ENCODE measurements around the gene APCDD1L. TPM values are rescaled to one million over a fixed set of nuclear protein-coding genes. Genes with fewer than 3 reads are reported as not detected.

APCDD1L gene
- polyA plus RNA-seq, 1 donor from 2014 or later, result not detected

GRCh38 chr20:58486207-58486606 lies 29.0 kb downstream of the APCDD1L start:
- Histone ChIP-seq H2AFZ (ENCODE audit: low read depth, low read length) (no peak overlapping the region), H3K4me2 (ENCODE audit: low read length) (no peak overlapping the region), H4K20me1 (ENCODE audit: insufficient read depth) (no peaks in the 10 kb centered on the region), H3K9ac (ENCODE audit: low read length) (no peak overlapping the region), H3K27ac (ENCODE audit: low read length) (no peak overlapping the region), H3K27me3 (ENCODE audit: insufficient read depth, low read depth, low read length) (no peaks in the 10 kb centered on the region), H3K9me3 (ENCODE audit: low read length) (peaks cover 13% of the 10 kb centered on the region), H3F3A (ENCODE audit: insufficient read depth, low read length, poor library complexity, severe bottlenecking) (no peaks in the 10 kb centered on the region), H3K9me2 (ENCODE audit: insufficient read depth, low read length) (no peaks in the 10 kb centered on the region), H3K4me3 (ENCODE audit: low read length) (no peak overlapping the region), H3K79me2 (replicated peaks; ENCODE audit: insufficient read depth, low read length) (no peaks in the 10 kb centered on the region), H3K36me3 (ENCODE audit: insufficient read depth, low read length) (no peaks in the 10 kb centered on the region)
- TF ChIP-seq REST (IDR thresholded peaks at IDR 0.05; ENCODE audit: borderline replicate concordance) (no peak), MXI1 (conservative IDR thresholded peaks at IDR 0.05; ENCODE audit: poor library complexity, severe bottlenecking) (no peak), CTCF (IDR thresholded peaks at IDR 0.05; ENCODE audit: poor library complexity, severe bottlenecking) (no peak), EP300 (conservative IDR thresholded peaks at IDR 0.05; ENCODE audit: poor library complexity, severe bottlenecking) (no peak), EZH2 (IDR thresholded peaks at IDR 0.05; ENCODE audit: borderline replicate concordance, insufficient read depth, low read length, poor library complexity, severe bottlenecking) (no peak), TAF1 (IDR thresholded peaks at IDR 0.05; ENCODE audit: low read depth) (no peak), RAD21 (conservative IDR thresholded peaks at IDR 0.05) (no peak), SMC3 (conservative IDR thresholded peaks at IDR 0.05; ENCODE audit: poor library complexity) (no peak), POLR2AphosphoS5 (IDR thresholded peaks at IDR 0.05) (no peak)

- Histone ChIP-seq H3K4me2 (ENCODE audit: low read length) (no peak overlapping the region), H3K79me2 (replicated peaks; ENCODE audit: insufficient read depth, low read length) (no peaks in the 10 kb centered on the region), H3K4me3 (ENCODE audit: low read length) (no peak overlapping the region), H3K27ac (ENCODE audit: low read length) (no peak overlapping the region), H3K27me3 (ENCODE audit: insufficient read depth, low read depth, low read length) (no peaks in the 10 kb centered on the region), H2AFZ (ENCODE audit: low read depth, low read length) (no peak overlapping the region), H4K20me1 (ENCODE audit: insufficient read depth) (no peaks in the 10 kb centered on the region), H3K9ac (ENCODE audit: low read length) (no peak overlapping the region), H3F3A (ENCODE audit: insufficient read depth, low read length, poor library complexity, severe bottlenecking) (no peaks in the 10 kb centered on the region), H3K36me3 (ENCODE audit: insufficient read depth, low read length) (no peaks in the 10 kb centered on the region), H3K9me3 (ENCODE audit: low read length) (peaks cover 13% of the 10 kb centered on the region), H3K9me2 (ENCODE audit: insufficient read depth, low read length) (no peaks in the 10 kb centered on the region)
- no peak for TF ChIP-seq CTCF (IDR thresholded peaks at IDR 0.05; ENCODE audit: poor library complexity, severe bottlenecking)
- TF ChIP-seq TAF1 (IDR thresholded peaks at IDR 0.05; ENCODE audit: low read depth), result no peak
- no peak for TF ChIP-seq REST (IDR thresholded peaks at IDR 0.05; ENCODE audit: borderline replicate concordance)
- TF ChIP-seq EP300 (conservative IDR thresholded peaks at IDR 0.05; ENCODE audit: poor library complexity, severe bottlenecking), result no peak
- TF ChIP-seq SMC3 (conservative IDR thresholded peaks at IDR 0.05; ENCODE audit: poor library complexity), result no peak
- no peak for TF ChIP-seq POLR2AphosphoS5 (IDR thresholded peaks at IDR 0.05)
- no peak for TF ChIP-seq MXI1 (conservative IDR thresholded peaks at IDR 0.05; ENCODE audit: poor library complexity, severe bottlenecking)
- no peak for TF ChIP-seq EZH2 (IDR thresholded peaks at IDR 0.05; ENCODE audit: borderline replicate concordance, insufficient read depth, low read length, poor library complexity, severe bottlenecking)
- TF ChIP-seq RAD21 (conservative IDR thresholded peaks at IDR 0.05), result no peak
Observed at GRCh38 chr20:58485393-58485792, 29.8 kb downstream of the APCDD1L start.

Measured in neural cell (in vitro differentiated cells).